GM12892 (cell line): ENCODE results near the gene KIRREL1.

Experiments
- POLR2AphosphoS5 ChIP-seq: IDR thresholded peaks from 2 replicates; pipeline ENCODE4 v1.6.1; 2011; ENCODE audit warnings: low read depth, low read length, control low read depth
- TAF1 ChIP-seq: IDR thresholded peaks from 2 replicates; pipeline ENCODE4 v1.6.1; 2011; ENCODE audit warnings: low read depth, mild to moderate bottlenecking, control low read depth, low read length, borderline replicate concordance

GRCh38 chr1:158104891-158105290 lies 111.4 kb downstream of the KIRREL1 start:
- TF ChIP-seq POLR2AphosphoS5 (no peak), TAF1 (no peak)
